HG02885 (cell line): ENCODE results near the gene ERBB3.
"Not testable (repeated sequence)": the region's sequence is repeated elsewhere in the genome, so short reads cannot be mapped to it uniquely, and the experiment has no call there.

ENCODE experiments used
- ATAC-seq: cut with Tn5 transposase; IDR thresholded peaks from one replicate; pipeline ENCODE4 v1.9.1; 2021; ENCODE audit warnings: mild to moderate bottlenecking; ENCODE audit not compliant: unreplicated experiment, poor library complexity

Gene ERBB3

GRCh38 chr12:56079723-56080555 lies at the start of gene ERBB3:
Gene ERBB3 (plus strand): TSS chr12:56080165. CDS start chr12:56080301, 136 bp downstream.
- ATAC-seq = peak; percentile 37

GRCh38 chr12:56031987-56032386 lies 48.0 kb upstream of the ERBB3 start:
- no peak for ATAC-seq

- no peak for ATAC-seq
Measured at GRCh38 chr12:56034586-56035332, 45.2 kb upstream of the ERBB3 start.

GRCh38 chr12:56037161-56037560 lies 42.8 kb upstream of the ERBB3 start:
- no peak for ATAC-seq

- ATAC-seq = no peak
Measured at GRCh38 chr12:56038022-56038655, 41.8 kb upstream of the ERBB3 start.

- no peak for ATAC-seq
Measured at GRCh38 chr12:56040151-56040550, 39.8 kb upstream of the ERBB3 start.

- ATAC-seq = no peak
Measured at GRCh38 chr12:56040963-56041551, 38.9 kb upstream of the ERBB3 start.

- ATAC-seq = peak; percentile 93
Measured at GRCh38 chr12:56041552-56042429, 38.2 kb upstream of the ERBB3 start, which contains the start of gene RPS26. Gene RPS26 (plus strand): TSS chr12:56041918. CDS start chr12:56042167, 249 bp downstream.

- ATAC-seq = not testable (repeated sequence)
Measured at GRCh38 chr12:56042430-56042813, 37.5 kb upstream of the ERBB3 start.

- no peak for ATAC-seq
Measured at GRCh38 chr12:56042843-56043242, 37.1 kb upstream of the ERBB3 start.

GRCh38 chr12:56046027-56046780 lies 33.8 kb upstream of the ERBB3 start:
- ATAC-seq = no peak

- ATAC-seq = no peak
Measured at GRCh38 chr12:56053407-56053893, 26.5 kb upstream of the ERBB3 start.

- not testable (repeated sequence) for ATAC-seq
Measured at GRCh38 chr12:56059964-56060363, 20.0 kb upstream of the ERBB3 start.

- ATAC-seq = no peak
Measured at GRCh38 chr12:56061982-56062381, 18.0 kb upstream of the ERBB3 start.

GRCh38 chr12:56062996-56063395 lies 17.0 kb upstream of the ERBB3 start:
- ATAC-seq = no peak

- no peak for ATAC-seq
Measured at GRCh38 chr12:56071648-56072047, 8.3 kb upstream of the ERBB3 start.

GRCh38 chr12:56074396-56074795 lies 5.6 kb upstream of the ERBB3 start:
- ATAC-seq = no peak

- not testable (repeated sequence) for ATAC-seq
Measured at GRCh38 chr12:56077966-56078365, 2.0 kb upstream of the ERBB3 start.

GRCh38 chr12:56078427-56078826 lies 1.5 kb upstream of the ERBB3 start:
- no peak for ATAC-seq
